Caki2 (cell line): Measurements from ENCODE around the gene BSN. TPM values are rescaled to one million over a fixed set of nuclear protein-coding genes. Genes with fewer than 3 reads are reported as not detected.
A peak's percentile ranks its signal among the peaks of the same experiment; 100 is the strongest.

ENCODE experiments used
- DNase-seq: peaks from one replicate; pipeline ENCODE4 v3.0.0-alpha.2; 2015; ENCODE audit warnings: low read depth
- in situ Hi-C: cut with HindIII; loops from 2 replicates; pipeline ENCODE4 v1.10.0; 2016; ENCODE audit warnings: low sequenced_read_pairs, low pct_unique_long_range_greater_than_20kb, mixed read lengths
- total RNA-seq: library from RNA; depleted of rRNA; stranded (reverse); fragments of >200 nt; shearing (Covaris generic); gene quantifications from 2 replicates; pipeline ENCODE4 v1.2.3, GENCODE V29; 2014; ENCODE audit warnings: low replicate concordance

The BSN gene
- total RNA-seq, 1 experiment from 2014 or later: 0.03 TPM

DNA sequence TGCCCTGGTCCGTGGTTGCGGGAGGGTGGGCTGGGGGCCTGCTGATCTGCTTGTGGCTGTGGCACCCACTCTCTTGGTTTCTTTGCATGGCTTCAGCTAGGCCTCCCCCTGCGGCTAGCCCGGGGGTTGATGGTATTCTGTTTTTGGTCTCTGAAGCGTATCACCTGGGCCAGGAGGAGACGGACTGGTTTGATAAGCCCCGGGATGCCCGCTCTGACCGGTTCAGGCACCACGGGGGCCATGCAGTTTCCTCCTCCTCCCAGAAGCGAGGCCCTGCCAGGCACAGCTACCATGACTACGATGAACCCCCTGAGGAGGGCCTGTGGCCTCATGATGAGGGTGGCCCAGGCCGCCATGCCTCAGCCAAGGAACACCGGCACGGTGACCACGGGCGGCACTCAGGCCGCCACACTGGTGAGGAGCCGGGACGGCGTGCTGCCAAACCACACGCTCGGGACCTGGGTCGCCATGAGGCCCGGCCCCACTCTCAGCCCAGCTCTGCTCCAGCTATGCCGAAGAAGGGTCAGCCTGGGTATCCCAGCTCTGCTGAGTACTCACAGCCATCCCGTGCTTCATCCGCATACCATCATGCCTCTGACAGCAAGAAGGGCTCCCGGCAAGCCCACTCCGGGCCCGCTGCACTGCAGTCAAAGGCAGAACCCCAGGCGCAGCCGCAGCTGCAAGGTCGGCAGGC, 108.6 kb downstream of the BSN start:
- no peak for DNase-seq
- in situ Hi-C loops: no loop called here

DNA sequence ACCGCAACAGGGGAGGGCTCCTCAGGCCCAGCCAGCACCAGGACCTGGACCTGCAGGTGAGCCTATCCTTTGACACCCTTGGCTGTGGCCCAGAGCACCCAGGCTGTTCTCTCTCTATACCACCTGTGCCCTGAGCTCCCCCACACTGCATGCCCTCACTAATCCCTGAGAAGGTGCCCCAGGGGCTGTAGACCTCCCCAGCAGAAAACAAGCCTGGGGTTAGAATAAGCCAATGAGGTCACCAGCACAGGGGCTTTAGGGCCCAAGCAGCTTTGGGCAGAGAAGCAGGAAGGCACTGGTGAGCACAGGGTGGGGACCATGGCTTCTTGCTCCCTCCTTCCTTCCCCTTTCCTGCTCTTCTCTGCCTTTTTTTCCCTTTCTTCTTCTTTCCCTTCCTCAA, 109.6 kb downstream of the BSN start:
- in situ Hi-C loops: no loop called here
- no peak for DNase-seq

GRCh38 chr3:49664300-49664699, 110.0 kb downstream of the BSN start:
- no peak for DNase-seq
- in situ Hi-C loops: no loop called here

DNA sequence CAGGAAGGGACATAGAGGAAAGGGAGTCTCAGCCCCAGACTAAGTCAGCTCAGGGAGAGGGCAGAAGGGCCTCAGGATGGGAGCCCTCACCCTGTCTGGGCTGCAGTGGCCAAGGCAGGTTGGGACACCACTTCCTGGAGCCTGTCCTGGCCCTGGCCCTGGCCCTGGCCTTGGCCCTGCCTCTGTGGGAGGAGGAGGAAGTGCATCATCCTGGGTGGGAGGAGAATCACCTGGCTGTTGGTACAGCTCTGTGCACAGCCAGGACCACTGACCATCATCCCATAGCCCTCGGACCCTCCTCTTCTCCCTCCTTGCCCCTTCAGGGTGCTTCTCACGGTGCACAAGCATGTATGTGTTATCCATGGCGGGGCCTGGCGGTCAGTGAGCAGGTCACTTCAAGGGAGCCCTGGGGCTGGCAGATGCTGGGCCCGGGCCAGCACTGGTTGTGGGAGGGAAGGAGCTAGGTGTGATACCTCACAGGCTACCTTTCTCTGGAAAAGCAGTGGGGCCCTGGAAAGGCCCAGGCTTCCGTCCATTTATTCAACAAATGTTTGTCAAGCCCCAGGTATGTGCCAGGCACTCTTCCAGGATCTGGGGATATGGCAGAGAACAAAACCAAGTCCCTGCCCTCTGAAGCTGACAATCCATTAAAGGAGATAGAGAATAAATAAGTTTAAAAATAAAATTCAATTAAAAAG, 111.7 kb downstream of the BSN start:
- in situ Hi-C loops: no loop called here

GRCh38 chr3:49666592-49666991, 112.3 kb downstream of the BSN start:
- DNase-seq: no peak
- in situ Hi-C loops: no loop called here

More for the DNA sequence above, 111.7 kb downstream of the BSN start:
- no peak for DNase-seq

DNA sequence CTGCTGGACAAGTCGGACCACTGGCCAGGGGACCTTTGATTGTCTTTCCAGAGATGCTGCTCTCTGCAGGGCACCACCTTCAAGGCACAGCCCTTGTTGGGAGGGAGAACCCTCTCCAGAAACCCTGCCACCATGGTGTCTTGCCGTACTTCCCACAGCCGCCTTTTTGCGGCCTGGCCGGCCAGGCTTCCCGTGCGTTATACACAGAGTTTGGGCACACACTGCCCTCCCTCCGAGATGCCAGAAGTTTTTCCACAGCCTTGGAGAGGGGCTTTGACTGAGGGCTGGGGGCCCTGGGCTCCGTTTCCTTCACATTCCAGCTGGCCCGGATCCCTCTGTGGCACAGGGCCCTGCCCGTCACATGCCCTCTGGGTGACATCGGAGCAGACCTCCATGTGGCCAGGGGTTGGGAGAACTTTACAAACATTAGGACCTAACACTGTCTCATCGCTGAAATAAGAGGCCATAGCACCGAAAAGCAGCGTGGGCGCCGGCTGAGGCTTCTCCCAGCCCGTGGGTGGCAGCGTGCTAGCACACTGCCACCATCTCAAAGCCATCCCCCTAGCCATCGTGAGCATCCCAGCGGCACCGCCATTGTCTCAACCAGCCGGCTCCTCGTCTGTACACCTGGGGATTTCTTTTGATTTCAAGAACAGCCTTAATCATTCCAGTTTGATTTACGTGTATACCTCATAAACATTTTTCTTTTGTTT, 113.6 kb downstream of the BSN start:
- in situ Hi-C loops: no loop called here
- DNase-seq: no peak

DNA sequence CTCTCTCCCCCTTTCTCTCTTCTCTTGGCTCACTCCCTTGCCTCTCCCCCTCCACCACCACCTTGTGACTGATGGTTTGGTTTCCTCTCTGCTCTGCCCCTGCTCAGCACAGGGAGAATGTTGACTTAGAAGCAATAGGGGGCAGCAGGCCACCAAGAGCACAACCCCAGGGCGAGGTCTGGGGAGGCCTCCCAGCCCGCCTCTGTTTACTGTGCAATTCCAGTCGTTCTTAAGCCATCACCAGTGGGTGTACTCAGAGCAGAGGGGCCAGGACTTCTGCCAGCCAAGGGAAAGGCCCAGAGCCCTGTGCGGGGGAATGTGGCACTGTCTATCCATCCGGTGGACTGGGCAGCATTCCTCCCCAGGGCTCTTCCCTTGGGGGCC, 114.1 kb downstream of the BSN start:
- DNase-seq: peak; percentile 44

GRCh38 chr3:49668861-49669260, 114.6 kb downstream of the BSN start:
- DNase-seq: peak; percentile 30
- in situ Hi-C loops: no loop called here

More for the DNA sequence above, 114.1 kb downstream of the BSN start:
- in situ Hi-C loops: no loop called here

DNA sequence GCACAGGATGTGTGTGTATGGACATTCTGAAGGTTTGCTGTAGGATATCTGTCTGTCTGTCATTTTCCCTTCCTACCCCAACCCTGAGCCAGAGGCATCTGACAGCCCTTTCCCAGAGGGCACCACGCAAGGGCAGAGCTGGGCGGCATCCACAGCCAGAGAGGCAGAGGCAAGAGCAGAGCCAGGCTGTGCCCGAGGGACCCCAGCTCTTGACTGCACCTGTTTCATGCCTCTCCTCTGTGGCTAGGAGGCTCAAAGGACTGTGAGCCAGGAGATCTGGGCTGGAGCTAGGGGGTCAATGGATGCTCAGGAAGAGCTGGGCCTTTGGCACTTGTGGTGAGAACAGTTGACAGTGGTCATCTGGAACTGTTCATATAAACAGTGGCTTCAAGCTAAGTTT, 115.1 kb downstream of the BSN start:
- no peak for DNase-seq
- in situ Hi-C loops: no loop called here

DNA sequence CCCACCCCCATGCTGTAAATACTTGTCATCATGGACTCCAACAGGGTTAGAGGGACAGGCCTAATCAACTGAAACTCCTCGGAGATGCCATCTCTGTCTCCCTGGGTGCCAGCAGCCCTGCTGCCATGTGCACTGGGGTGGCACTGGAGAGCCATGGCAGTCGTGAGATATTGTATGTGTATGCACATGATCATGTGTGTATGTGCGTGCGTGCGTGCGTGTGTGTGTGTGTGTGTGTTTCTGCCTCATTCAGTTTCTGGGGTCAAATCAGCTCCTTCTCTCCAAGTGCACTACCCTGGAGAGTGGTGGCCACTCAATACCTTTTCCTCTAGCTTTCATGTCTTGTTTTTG, 116.6 kb downstream of the BSN start:
- in situ Hi-C loops: no loop called here
- DNase-seq: no peak

- in situ Hi-C loops: no loop called here
- DNase-seq: peak; percentile 42
Observed at GRCh38 chr3:49671291-49672288, 117.3 kb downstream of the BSN start.

- in situ Hi-C loops: no loop called here
- peak; percentile 54 for DNase-seq
Observed at GRCh38 chr3:49673121-49673714, 118.9 kb downstream of the BSN start.

DNA sequence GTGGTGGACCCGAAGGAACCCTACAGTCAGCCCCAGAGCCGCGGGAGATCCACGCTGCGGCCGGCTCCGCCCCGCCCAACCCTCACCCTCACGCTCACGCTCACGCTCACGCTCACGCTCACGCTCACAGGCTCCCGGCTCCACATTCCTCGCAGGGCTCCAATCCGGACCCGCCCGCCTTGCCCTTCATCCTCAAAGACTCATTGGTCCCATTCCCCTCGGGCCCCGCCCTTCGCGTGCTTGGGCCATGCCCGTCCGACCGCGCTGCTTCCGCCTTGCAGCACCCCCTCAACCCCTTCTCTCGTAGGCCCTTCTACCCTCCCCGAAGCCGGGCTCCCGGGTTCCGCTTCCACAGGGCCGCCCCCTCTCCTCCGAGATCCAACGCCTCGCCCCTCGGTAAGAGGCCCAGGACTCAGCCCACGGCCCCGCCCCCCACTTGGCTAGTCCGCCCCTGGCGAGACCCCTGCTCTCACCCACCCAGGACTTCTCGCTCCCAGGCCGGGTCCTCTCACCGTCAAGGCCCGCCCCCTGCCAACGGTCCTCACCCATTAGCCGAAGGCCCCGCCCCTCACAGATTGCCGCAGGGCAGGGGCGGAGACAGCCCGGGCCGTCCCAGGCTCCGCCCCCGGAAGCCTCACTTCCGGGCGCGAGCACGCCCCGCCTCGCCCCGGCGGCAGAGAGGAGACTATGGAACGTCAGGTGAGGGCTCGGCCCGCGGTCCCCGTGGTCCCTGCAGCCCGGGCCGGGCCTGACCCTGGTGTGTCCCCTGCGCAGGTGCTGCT, 119.6 kb downstream of the BSN start, which contains the start of gene APEH:
Gene APEH (plus strand): TSS at position 637 of the 782 bp plus-strand sequence. CDS start 51 bp downstream, at position 688.
- in situ Hi-C loops: no loop called here

DNA sequence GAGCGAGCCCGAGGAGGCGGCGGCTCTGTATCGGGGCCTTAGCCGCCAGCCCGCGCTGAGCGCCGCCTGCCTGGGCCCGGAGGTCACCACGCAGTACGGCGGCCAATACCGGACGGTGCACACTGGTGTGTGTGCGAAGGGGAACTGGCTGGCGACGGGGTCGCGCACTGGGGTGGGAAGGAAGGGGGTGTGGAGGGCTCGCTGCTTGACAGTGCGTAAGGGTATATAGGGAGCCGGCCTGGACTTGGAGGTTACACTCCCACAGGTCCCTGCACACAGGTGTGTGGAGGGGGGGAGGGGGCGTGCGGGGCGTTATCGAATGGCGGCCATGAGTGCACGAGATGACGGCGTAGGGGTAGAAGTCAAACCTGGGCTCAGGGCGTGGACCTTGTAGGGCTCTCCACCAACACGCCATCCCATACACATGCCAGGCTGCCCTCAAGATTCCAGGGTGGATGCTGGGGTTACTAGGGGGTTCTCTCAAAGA, 120.3 kb downstream of the BSN start:
- no peak for DNase-seq
- in situ Hi-C loops: no loop called here

More for the DNA sequence above, 119.6 kb downstream of the BSN start, which contains the start of gene APEH:
- peak; percentile 93 for DNase-seq

DNA sequence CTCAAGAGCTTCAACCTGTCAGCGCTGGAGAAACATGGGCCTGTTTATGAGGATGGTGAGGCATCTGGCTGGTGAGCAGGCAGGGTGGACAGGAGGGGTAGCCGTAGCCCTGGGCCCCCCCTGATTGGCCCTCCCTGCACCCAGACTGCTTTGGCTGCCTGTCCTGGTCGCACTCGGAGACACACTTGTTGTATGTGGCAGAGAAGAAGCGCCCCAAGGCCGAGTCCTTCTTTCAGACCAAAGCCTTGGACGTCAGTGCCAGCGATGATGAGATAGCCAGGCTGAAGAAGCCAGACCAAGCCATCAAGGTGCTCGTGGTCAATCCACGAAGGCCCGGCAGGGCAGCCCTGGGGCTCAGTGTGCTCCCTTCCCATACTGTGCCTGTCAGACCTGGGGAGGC, 121.6 kb downstream of the BSN start:
- in situ Hi-C loops: no loop called here

GRCh38 chr3:49680493-49681231, 126.4 kb downstream of the BSN start:
- no peak for DNase-seq

More for the DNA sequence above, 121.6 kb downstream of the BSN start:
- DNase-seq: no peak

More at GRCh38 chr3:49680493-49681231, 126.4 kb downstream of the BSN start:
- in situ Hi-C loops: no loop called here
